SK-N-SH (cell line): ENCODE results near the gene SLC6A8.
A peak's percentile ranks its signal among the peaks of the same experiment; 100 is the strongest.

Source experiments
- CTCF ChIP-seq: fragments of 200-600 bp; sonication (generic); IDR thresholded peaks from 2 replicates; pipeline ENCODE4 v1.6.1; 2017; ENCODE audit warnings: antibody characterized with exemption, mild to moderate bottlenecking, moderate library complexity
- EZH2phosphoT487 ChIP-seq: fragments of 200-600 bp; sonication (generic); IDR thresholded peaks from 2 replicates; pipeline ENCODE4 v1.6.1; 2017; ENCODE audit warnings: low read depth, mixed run types, mild to moderate bottlenecking, antibody characterized with exemption, moderate library complexity, borderline replicate concordance
- MAX ChIP-seq: IDR thresholded peaks from 2 replicates; pipeline ENCODE4 v1.4.0; 2012; ENCODE audit warnings: low read depth
- REST ChIP-seq: IDR thresholded peaks from 2 replicates; pipeline ENCODE4 v1.6.1; 2012; ENCODE audit warnings: mild to moderate bottlenecking, low read depth, low read length, moderate library complexity
- SMC3 ChIP-seq: IDR thresholded peaks from 2 replicates; pipeline ENCODE4 v1.6.1; 2012; ENCODE audit warnings: low read depth, low read length, improper control_type of control experiment
- YY1 ChIP-seq: IDR thresholded peaks from 2 replicates; pipeline ENCODE4 v1.4.0; 2012; ENCODE audit warnings: low read depth, mild to moderate bottlenecking

- peak; percentile 24 for TF ChIP-seq CTCF
- no peak for TF ChIP-seq SMC3
- no peak for TF ChIP-seq EZH2phosphoT487
- TF ChIP-seq MAX: no peak
- TF ChIP-seq YY1: no peak
- TF ChIP-seq REST: no peak
Observed at GRCh38 chrX:153689654-153690465, 2.1 kb downstream of the SLC6A8 start.
